ENCODE measurements around the gene USP51.
"Not testable (repeated sequence)": the region's sequence is repeated elsewhere in the genome, so short reads cannot be mapped to it uniquely, and the experiment has no call there.

The USP51 gene

GRCh38 chrX:55465791-55466190 is 23.9 kb downstream of the USP51 start:
- not testable (repeated sequence) for H3K4me3 ChIP-seq (ENCODE audit: low read depth, low read length)

GRCh38 chrX:55465108-55465507 is 24.5 kb downstream of the USP51 start:
- not testable (repeated sequence) for H3K4me3 ChIP-seq (ENCODE audit: low read depth, low read length)

- not testable (repeated sequence) for H3K4me3 ChIP-seq (ENCODE audit: low read depth, low read length)
Observed at GRCh38 chrX:55464050-55464449, 25.6 kb downstream of the USP51 start.

- not testable (repeated sequence) for H3K4me3 ChIP-seq (ENCODE audit: low read depth, low read length)
Observed at GRCh38 chrX:55459926-55460325, 29.7 kb downstream of the USP51 start.

GRCh38 chrX:55459426-55459825 is 30.2 kb downstream of the USP51 start:
- not testable (repeated sequence) for H3K4me3 ChIP-seq (ENCODE audit: low read depth, low read length)

- H3K4me3 ChIP-seq (ENCODE audit: low read depth, low read length), result not testable (repeated sequence)
Observed at GRCh38 chrX:55455708-55456107, 33.9 kb downstream of the USP51 start.

GRCh38 chrX:55452833-55453124 is 36.9 kb downstream of the USP51 start:
- H3K4me3 ChIP-seq (ENCODE audit: low read depth, low read length), result peak overlapping the region; percentile 61

GRCh38 chrX:55451990-55452832 is 37.4 kb downstream of the USP51 start, which contains the start of gene MAGEH1:
Gene MAGEH1 (plus strand): TSS chrX:55452127. CDS start chrX:55452375, 248 bp downstream.
- H3K4me3 ChIP-seq (ENCODE audit: low read depth, low read length), result peak within 1 kb of the TSS; percentile 61

GRCh38 chrX:55451626-55451989 is 38.0 kb downstream of the USP51 start:
- H3K4me3 ChIP-seq (ENCODE audit: low read depth, low read length), result peak overlapping the region; percentile 61

GRCh38 chrX:55451141-55451540 is 38.5 kb downstream of the USP51 start:
- H3K4me3 ChIP-seq (ENCODE audit: low read depth, low read length), result no peak overlapping the region

GRCh38 chrX:55450259-55450658 is 39.4 kb downstream of the USP51 start:
- no peak overlapping the region for H3K4me3 ChIP-seq (ENCODE audit: low read depth, low read length)

GRCh38 chrX:55443468-55443867 is 46.2 kb downstream of the USP51 start:
- not testable (repeated sequence) for H3K4me3 ChIP-seq (ENCODE audit: low read depth, low read length)

Measured in iPS-11a (cell line).